Endometrial microvascular endothelial cells (primary cell): Measurements from ENCODE around the gene LPP. TPM values are rescaled to one million over a fixed set of nuclear protein-coding genes. Genes with fewer than 3 reads are reported as not detected.
"Not testable (repeated sequence)": the region's sequence is repeated elsewhere in the genome, so short reads cannot be mapped to it uniquely, and the experiment has no call there.

Experiments used
- in situ Hi-C: cut with HindIII; loops from 2 replicates; pipeline ENCODE4 v1.10.0; 2017; ENCODE audit warnings: low sequenced_read_pairs, low pct_unique_long_range_greater_than_20kb; ENCODE audit errors: inconsistent ontology term
- total RNA-seq: library from RNA; depleted of rRNA; stranded (reverse); fragments of >200 nt; gene quantifications from one replicate; pipeline ENCODE4 v1.2.3, GENCODE V29; 2015; ENCODE audit errors: inconsistent ontology term

Gene LPP
- total RNA-seq, 1 donor from 2014 or later, result 43.2 TPM

DNA sequence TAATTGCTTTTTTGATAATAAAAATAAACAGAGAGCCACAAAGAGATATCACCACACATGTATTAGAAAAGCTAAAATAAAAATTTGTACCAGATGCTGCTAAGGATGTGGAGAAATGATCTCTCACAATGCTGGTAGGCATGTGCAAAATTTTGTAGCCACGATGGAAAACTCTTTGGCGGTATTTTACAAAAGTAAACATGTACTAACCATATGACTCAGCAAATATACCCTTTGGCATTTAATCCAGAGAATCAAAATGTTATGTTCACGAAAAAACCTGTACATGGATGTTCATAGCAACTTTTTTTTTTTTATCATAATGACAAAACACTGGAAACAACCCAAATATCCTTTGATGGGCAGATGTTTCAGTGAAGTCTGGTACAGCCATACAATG, 261.2 kb downstream of the LPP start:
- in situ Hi-C loops, result no loop called here

DNA sequence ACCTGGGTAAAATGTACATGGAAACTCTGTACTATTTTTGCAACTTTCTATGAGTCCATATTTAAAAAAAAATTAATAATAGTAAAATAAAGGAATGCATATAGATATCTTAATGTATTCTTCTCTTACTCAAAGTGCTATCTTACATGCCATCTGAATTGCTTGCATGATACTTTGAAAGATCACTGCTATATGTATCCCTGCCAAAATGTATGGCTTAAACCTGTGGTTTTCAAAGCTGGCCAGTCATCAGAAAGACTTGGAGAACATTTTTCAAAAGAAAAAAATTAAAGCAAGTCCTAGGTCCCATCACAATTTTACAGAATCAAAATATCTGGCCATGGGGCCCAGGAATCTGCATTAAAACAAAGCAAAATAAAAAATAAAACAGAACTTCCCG, 262.1 kb downstream of the LPP start:
- in situ Hi-C loops, result no loop called here

- in situ Hi-C loops, result no loop called here
These were observed 263.3 kb downstream of the LPP start for GRCh38 chr3:188417271-188417696.

DNA sequence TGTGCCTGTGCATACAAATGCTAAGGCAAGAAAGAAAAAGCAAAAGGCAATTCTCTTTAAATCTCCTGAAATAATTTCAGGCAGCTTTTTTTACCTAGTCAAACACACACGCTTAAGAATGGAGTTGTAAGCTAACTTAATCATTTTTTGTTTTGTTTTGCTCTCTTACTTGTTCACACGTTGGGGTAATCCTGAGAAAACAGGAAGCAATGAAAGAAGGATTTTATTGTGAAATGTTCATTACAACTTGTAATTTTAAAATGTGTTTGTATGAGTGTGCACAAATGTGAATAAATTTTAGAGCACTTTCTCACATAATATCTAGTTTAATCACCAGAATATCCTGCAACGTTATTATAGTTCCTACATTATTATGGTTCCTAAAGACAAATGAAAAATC, 263.8 kb downstream of the LPP start:
- in situ Hi-C loops, result no loop called here

DNA sequence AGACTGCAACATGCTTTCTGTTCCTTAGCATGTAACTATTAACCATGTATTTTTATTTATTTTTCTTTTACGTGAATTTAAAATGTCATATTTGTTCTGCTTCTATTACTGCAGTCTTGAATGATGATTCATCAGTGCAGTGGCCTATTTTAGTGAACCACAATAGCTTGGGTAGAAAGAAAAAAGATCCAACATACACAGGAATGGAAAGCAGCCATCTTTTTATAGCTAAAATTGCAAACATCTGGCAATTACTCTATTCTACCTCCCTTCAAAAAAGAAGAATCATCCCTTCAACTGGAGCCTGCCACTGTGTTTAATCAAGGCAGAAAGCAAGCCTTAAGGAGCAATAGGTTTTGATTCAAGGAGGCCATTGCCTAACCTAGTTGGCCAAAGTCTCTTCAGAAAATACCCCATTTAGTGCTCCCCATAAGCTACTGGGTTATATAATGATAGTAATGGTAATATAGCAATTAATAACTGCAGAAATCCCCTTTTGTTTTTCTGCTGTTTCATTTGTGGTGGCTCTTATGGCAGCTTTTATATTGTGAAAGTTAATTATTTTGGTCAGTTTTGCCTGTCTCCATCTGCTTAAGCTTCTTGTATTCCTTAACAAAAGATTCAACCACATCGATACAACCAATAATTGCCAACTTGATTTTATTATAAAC, 267.3 kb downstream of the LPP start:
- in situ Hi-C loops, result no loop called here

GRCh38 chr3:188421836-188422540, 268.0 kb downstream of the LPP start:
- in situ Hi-C loops, result no loop called here

- in situ Hi-C loops, result not testable (repeated sequence)
These were observed 274.0 kb downstream of the LPP start for GRCh38 chr3:188427981-188428380.

DNA sequence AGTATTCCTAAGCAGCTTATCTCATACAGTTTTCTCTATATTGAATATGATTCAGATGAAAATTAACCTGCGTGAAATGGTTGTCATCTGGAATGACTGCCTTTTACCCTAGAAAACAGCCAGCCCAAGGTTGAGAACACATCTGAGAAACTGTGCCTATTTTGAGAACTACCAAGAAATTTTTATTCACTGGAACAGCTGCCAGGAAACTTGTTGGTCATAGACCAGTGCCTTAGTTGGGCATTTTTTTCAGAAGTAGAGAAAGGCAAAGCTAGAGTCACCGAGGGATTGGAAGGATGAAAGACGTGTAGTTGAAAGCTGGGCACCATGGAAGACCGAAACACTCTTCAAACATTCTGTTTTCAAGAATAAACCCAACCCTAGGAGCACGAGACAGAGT, 277.1 kb downstream of the LPP start:
- in situ Hi-C loops, result no loop called here

DNA sequence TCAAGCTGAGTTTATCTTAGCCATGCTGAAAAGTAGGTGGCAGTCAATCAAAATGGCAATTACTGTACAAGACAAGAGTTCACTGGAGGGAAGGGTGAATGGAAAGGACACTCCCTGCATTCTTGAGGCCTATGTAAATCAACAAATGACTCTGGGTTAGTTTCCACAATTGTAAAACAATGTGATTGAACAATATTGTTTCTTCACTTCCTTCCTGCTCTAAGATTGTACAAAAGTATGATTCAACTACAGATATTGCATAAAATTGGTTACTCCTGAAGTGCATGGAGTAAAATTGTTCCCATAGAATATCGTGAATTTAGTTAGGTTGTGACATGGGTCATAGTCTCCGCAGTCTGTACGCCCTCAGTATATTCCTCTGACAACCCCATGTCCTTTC, 277.6 kb downstream of the LPP start:
- in situ Hi-C loops, result no loop called here

DNA sequence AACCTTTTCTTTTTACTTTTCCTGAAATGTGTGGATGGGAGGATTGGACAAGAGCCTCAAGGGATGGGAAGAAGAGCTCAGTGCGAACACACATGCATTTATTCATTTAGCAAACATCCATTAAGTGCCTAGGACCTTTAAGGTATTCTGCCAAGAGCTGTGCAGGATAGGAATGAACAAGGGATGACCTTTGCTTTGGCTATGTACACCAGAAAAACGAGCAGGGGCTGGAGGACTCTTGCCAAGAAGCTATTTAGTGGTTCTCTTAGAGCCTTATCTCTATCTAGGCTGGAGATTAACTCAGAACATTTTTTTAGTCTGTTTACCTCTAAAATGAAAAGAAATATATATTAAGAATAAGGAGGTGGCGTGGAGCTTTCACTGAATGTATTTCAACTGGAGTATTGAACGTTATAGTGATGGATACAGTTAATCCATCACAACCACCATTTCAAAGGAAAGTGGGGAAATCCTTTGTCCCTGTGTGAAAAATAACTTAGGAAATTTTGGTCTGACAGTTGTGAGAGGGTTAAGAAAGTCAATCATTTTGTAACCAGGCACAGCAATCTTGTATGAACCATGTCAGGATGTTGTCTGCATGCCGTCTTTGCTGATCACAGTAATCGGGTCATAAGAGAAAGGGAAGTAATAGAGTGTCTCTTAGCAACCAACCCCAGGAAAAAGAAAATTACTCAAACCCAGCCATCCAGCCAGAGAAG, 279.0 kb downstream of the LPP start:
- in situ Hi-C loops, result no loop called here

- in situ Hi-C loops, result no loop called here
These were observed 279.7 kb downstream of the LPP start for GRCh38 chr3:188433521-188434150.

- in situ Hi-C loops, result no loop called here
These were observed 280.6 kb downstream of the LPP start for GRCh38 chr3:188434594-188434993.

- in situ Hi-C loops, result no loop called here
These were observed 281.3 kb downstream of the LPP start for GRCh38 chr3:188435266-188435665.

DNA sequence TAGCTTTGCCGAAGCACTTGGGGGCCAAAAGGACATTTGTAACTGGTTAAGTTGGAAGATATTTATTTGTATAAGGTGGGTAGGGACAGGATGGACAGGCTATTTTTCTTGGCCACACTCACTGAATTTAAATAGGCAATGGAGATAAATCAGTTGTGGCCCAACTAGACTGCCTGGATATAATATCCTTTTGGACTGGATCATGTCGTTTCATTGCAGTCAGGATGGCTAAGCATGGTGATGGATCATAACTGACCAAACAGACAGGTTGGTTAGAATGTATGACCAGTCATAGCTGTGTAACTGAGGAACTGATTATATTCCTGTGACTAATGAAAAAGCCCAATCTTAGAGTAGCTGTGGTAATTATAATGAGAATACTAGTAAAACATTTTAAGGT, 284.0 kb downstream of the LPP start:
- in situ Hi-C loops, result no loop called here

DNA sequence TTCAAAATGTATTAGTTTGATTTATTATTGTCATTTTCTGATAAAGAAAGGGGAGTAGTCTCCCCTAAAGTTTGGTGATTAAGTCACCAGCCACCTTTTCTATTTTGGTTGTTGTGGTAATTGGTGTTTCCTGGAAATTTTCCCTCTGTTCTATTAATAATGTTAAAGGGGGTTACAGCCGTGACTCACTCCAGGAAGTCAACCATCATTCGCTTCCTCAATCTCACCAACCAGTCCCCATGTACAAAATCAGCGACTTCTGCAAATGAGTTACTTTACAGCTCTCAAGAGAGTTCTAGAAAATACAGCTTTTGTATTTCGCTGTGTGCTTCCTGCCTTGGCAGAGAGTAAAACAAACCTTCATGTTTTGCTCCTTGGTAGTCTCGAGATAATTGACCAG, 285.1 kb downstream of the LPP start:
- in situ Hi-C loops, result no loop called here

GRCh38 chr3:188440340-188440972, 286.5 kb downstream of the LPP start:
- in situ Hi-C loops, result no loop called here

- in situ Hi-C loops, result no loop called here
These were observed 288.5 kb downstream of the LPP start for GRCh38 chr3:188442430-188442829.

DNA sequence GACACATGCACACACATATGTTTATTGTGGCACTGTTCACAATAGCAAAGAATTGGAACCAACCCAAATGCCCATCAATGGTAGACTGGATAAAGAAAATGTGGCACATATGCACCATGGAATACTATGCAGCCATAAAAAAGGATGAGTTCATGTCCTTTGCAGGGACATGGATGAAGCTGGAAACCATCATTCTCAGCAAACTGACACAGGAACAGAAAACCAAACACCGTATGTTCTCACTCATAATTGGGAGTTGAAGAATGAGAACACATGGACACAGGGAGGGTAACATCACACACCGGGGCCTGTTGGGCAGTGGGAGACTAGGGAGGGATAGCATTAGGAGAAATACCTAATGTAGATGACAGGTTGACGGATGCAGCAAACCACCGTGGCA, 291.2 kb downstream of the LPP start:
- in situ Hi-C loops, result not testable (repeated sequence)

DNA sequence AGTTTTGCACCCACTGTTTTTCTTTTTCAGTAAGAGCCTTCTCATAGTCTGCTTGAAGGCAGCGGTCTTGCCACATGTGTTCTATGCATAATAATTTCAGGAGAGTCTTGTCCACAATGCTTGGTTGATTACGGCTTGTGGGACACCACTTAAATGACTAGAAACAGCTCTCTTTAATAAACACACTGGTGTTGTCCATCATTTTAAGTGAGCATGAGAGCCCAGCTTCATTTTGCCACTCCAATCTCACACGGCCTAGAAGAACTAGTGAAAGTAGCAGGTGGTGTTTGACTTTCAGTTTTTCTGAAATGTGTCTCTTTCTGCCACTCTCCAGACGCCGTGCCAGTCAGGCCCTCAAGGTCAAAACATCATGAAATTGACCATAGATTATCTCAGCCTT, 292.1 kb downstream of the LPP start:
- in situ Hi-C loops, result no loop called here
